ENCODE data around the gene AIFM3. TPM values are rescaled to one million over a fixed set of nuclear protein-coding genes. Genes with fewer than 3 reads are reported as not detected.

AIFM3 gene
- total RNA-seq, 1 experiment from 2014 or later, result 4.2 TPM

- Mint-ChIP-seq H3K9me3 (ENCODE audit: low read depth, unreplicated experiment) (no peaks in the 10 kb centered on the region), H3K36me3 (ENCODE audit: insufficient read depth, unreplicated experiment) (peaks cover 7% of the 10 kb centered on the region), H3K27ac (ENCODE audit: unreplicated experiment) (no peak overlapping the region), H3K27me3 (ENCODE audit: unreplicated experiment) (peaks cover 14% of the 10 kb centered on the region), H3K4me3 (ENCODE audit: low read depth, unreplicated experiment) (no peak overlapping the region), H3K4me1 (ENCODE audit: low read depth, unreplicated experiment) (no peaks in the 10 kb centered on the region)
- CTCF ChIA-PET, result interaction anchor here (0.6 to 0.7 kb wide), 4 partner anchors 36 to 87 kb away, joined by 3 to 4 read pairs (median 4); partner anchors contain the start of gene CRKL
- no peak for DNase-seq
- intact Hi-C loops (cut with micrococcal nuclease; ENCODE audit: unreplicated experiment), result no loop called here
- no peak for TF ChIP-seq CTCF (IDR thresholded peaks at IDR 0.05; ENCODE audit: unreplicated experiment)
- BruUV-seq (replicated peaks), result no TSS peak
Measured at GRCh38 chr22:20972933-20973577, 6.0 kb downstream of the AIFM3 start.

GRCh38 chr22:20973634-20974286, 6.7 kb downstream of the AIFM3 start:
- H3K4me1 Mint-ChIP-seq (ENCODE audit: low read depth, unreplicated experiment), result no peaks in the 10 kb centered on the region
- no peak for DNase-seq
- CTCF ChIA-PET, result interaction anchor here (0.6 to 1.2 kb wide), 2 partner anchors 34 to 88 kb away, joined by 3 read pairs; no protein-coding TSS in a partner anchor

GRCh38 chr22:20974336-20974955, 7.4 kb downstream of the AIFM3 start:
- TF ChIP-seq CTCF (IDR thresholded peaks at IDR 0.05; ENCODE audit: unreplicated experiment), result no peak
- BruUV-seq (replicated peaks), result no TSS peak
- Mint-ChIP-seq H3K4me3 (ENCODE audit: low read depth, unreplicated experiment) (no peak overlapping the region), H3K4me1 (ENCODE audit: low read depth, unreplicated experiment) (no peaks in the 10 kb centered on the region), H3K9me3 (ENCODE audit: low read depth, unreplicated experiment) (peaks cover 5% of the 10 kb centered on the region), H3K27ac (ENCODE audit: unreplicated experiment) (no peak overlapping the region), H3K36me3 (ENCODE audit: insufficient read depth, unreplicated experiment) (peaks cover 14% of the 10 kb centered on the region), H3K27me3 (ENCODE audit: unreplicated experiment) (peaks cover 24% of the 10 kb centered on the region)
- CTCF ChIA-PET, result interaction anchor here (0.6 to 1.2 kb wide), 2 partner anchors 35 to 89 kb away, joined by 3 read pairs; no protein-coding TSS in a partner anchor
- DNase-seq, result no peak
- intact Hi-C loops (cut with micrococcal nuclease; ENCODE audit: unreplicated experiment), result no loop called here

More at GRCh38 chr22:20973634-20974286, 6.7 kb downstream of the AIFM3 start:
- no peak for TF ChIP-seq CTCF (IDR thresholded peaks at IDR 0.05; ENCODE audit: unreplicated experiment)
- peaks cover 1% of the 10 kb centered on the region for H3K9me3 Mint-ChIP-seq (ENCODE audit: low read depth, unreplicated experiment)
- peaks cover 17% of the 10 kb centered on the region for H3K27me3 Mint-ChIP-seq (ENCODE audit: unreplicated experiment)
- BruUV-seq (replicated peaks), result no TSS peak
- H3K27ac Mint-ChIP-seq (ENCODE audit: unreplicated experiment), result no peak overlapping the region
- no peak overlapping the region for H3K4me3 Mint-ChIP-seq (ENCODE audit: low read depth, unreplicated experiment)
- H3K36me3 Mint-ChIP-seq (ENCODE audit: insufficient read depth, unreplicated experiment), result peaks cover 7% of the 10 kb centered on the region
- intact Hi-C loops (cut with micrococcal nuclease; ENCODE audit: unreplicated experiment), result no loop called here

GRCh38 chr22:20975541-20976290, 8.7 kb downstream of the AIFM3 start:
- Mint-ChIP-seq H3K4me3 (ENCODE audit: low read depth, unreplicated experiment) (no peak overlapping the region), H3K36me3 (ENCODE audit: insufficient read depth, unreplicated experiment) (peaks cover 16% of the 10 kb centered on the region)
- CTCF ChIA-PET, result interaction anchor here (1.2 kb wide), 1 partner anchor 25 kb away, joined by 3 read pairs; no protein-coding TSS in a partner anchor

More at GRCh38 chr22:20975541-20976290, 8.7 kb downstream of the AIFM3 start:
- Mint-ChIP-seq H3K27me3 (ENCODE audit: unreplicated experiment) (peaks cover 25% of the 10 kb centered on the region), H3K27ac (ENCODE audit: unreplicated experiment) (no peak overlapping the region), H3K9me3 (ENCODE audit: low read depth, unreplicated experiment) (peaks cover 5% of the 10 kb centered on the region), H3K4me1 (ENCODE audit: low read depth, unreplicated experiment) (no peaks in the 10 kb centered on the region)
- TF ChIP-seq CTCF (IDR thresholded peaks at IDR 0.05; ENCODE audit: unreplicated experiment), result no peak
- no peak for DNase-seq
- BruUV-seq (replicated peaks), result no TSS peak
- intact Hi-C loops (cut with micrococcal nuclease; ENCODE audit: unreplicated experiment), result no loop called here
